Stimulated activated naive CD8-positive, alpha-beta T cell treated with anti-CD3 and anti-CD28 coated beads, Interleukin-15, amount 100 ng/mL, for 72 hours (primary cell): Measurements from ENCODE around the gene KCNJ5.

Experiments used
- ATAC-seq: fragments of 150-1000 bp; cut with Tn5 transposase; 2 replicates; pipeline ENCODE4 v1.10.0; 2021; ENCODE audit warnings: mild to moderate bottlenecking, moderate library complexity
- DNase-seq, 2 donors: peaks; one replicate each; pipeline ENCODE4 v3.0.0; 2021 to 2022
- H3K27ac Mint-ChIP-seq, 2 donors: one replicate each; pipeline ENCODE4 v1.8.0; 2022; ENCODE audit warnings: mild to moderate bottlenecking in 2 of 2, mixed read lengths in 2 of 2, moderate library complexity in 2 of 2
- H3K27me3 Mint-ChIP-seq: one replicate; pipeline ENCODE4 v1.8.0; 2022; ENCODE audit warnings: mixed read lengths
- H3K4me1 Mint-ChIP-seq: one replicate; pipeline ENCODE4 v1.8.0; 2022; ENCODE audit warnings: mild to moderate bottlenecking, mixed read lengths
- H3K4me3 Mint-ChIP-seq, 2 donors: one replicate each; pipeline ENCODE4 v1.8.0; 2022; ENCODE audit warnings: mild to moderate bottlenecking in 2 of 2, mixed read lengths in 2 of 2, moderate library complexity in 1 of 2
- H3K9me3 Mint-ChIP-seq, 2 donors: one replicate each; pipeline ENCODE4 v1.8.0; 2022; ENCODE audit warnings: mixed read lengths in 2 of 2

KCNJ5 gene

GRCh38 chr11:128890543-128891368 lies at the start of gene KCNJ5:
TSS of gene KCNJ5 (plus strand) at chr11:128891356. CDS start at chr11:128911274, 19,918 bp downstream.
- ATAC-seq (peak; percentile 48), DNase-seq (no peak)
- Mint-ChIP-seq H3K27me3 (peaks cover 79% of the 10 kb centered on the region), H3K9me3 (no peaks in the 10 kb centered on the region), H3K4me3 (peak within 1 kb of the TSS; percentile 77 to 79), H3K27ac (no peak within 1 kb of the TSS), H3K4me1 (peaks cover 29% of the 10 kb centered on the region)

- no peaks in the 10 kb centered on the region for H3K27me3 Mint-ChIP-seq
- no peak for DNase-seq
- peaks cover 0 to 8% of the 10 kb centered on the region in 2 donors for H3K9me3 Mint-ChIP-seq
- no peak for ATAC-seq
- H3K27ac Mint-ChIP-seq, result no peak overlapping the region
- peaks cover 30% of the 10 kb centered on the region for H3K4me1 Mint-ChIP-seq
- no peak overlapping the region for H3K4me3 Mint-ChIP-seq
Observed at GRCh38 chr11:128841461-128842072, 49.6 kb upstream of the KCNJ5 start.

- ATAC-seq, result no peak
- Mint-ChIP-seq H3K27ac (no peak overlapping the region), H3K4me1 (peaks cover 19% of the 10 kb centered on the region), H3K4me3 (no peak overlapping the region), H3K27me3 (no peaks in the 10 kb centered on the region), H3K9me3 (peaks cover 0 to 8% of the 10 kb centered on the region in 2 donors)
- DNase-seq, result no peak
Observed at GRCh38 chr11:128843198-128843785, 47.9 kb upstream of the KCNJ5 start.

- no peak overlapping the region for H3K4me3 Mint-ChIP-seq
- DNase-seq, result no peak
- no peaks in the 10 kb centered on the region for H3K27me3 Mint-ChIP-seq
- H3K4me1 Mint-ChIP-seq, result peaks cover 9% of the 10 kb centered on the region
- peak overlapping the region in 1 of 2 donors; percentile 14 for H3K27ac Mint-ChIP-seq
- peak; percentile 53 for ATAC-seq
- no peaks in the 10 kb centered on the region for H3K9me3 Mint-ChIP-seq
Observed at GRCh38 chr11:128845334-128845780, 45.8 kb upstream of the KCNJ5 start.

- no peak overlapping the region for H3K27ac Mint-ChIP-seq
- no peak for ATAC-seq
- DNase-seq, result no peak
- no peak overlapping the region for H3K4me3 Mint-ChIP-seq
- peaks cover 9% of the 10 kb centered on the region for H3K4me1 Mint-ChIP-seq
- H3K27me3 Mint-ChIP-seq, result no peaks in the 10 kb centered on the region
- no peaks in the 10 kb centered on the region for H3K9me3 Mint-ChIP-seq
Observed at GRCh38 chr11:128846985-128847384, 44.2 kb upstream of the KCNJ5 start.

- no peaks in the 10 kb centered on the region for H3K27me3 Mint-ChIP-seq
- H3K4me3 Mint-ChIP-seq, result no peak overlapping the region
- peak overlapping the region in 1 of 2 donors; percentile 21 for H3K27ac Mint-ChIP-seq
Observed at GRCh38 chr11:128848815-128849455, 42.2 kb upstream of the KCNJ5 start.

GRCh38 chr11:128852327-128853023 lies 38.7 kb upstream of the KCNJ5 start:
- no peaks in the 10 kb centered on the region for H3K4me1 Mint-ChIP-seq
- no peaks in the 10 kb centered on the region for H3K9me3 Mint-ChIP-seq
- H3K27me3 Mint-ChIP-seq, result no peaks in the 10 kb centered on the region
- no peak overlapping the region for H3K4me3 Mint-ChIP-seq
- no peak overlapping the region for H3K27ac Mint-ChIP-seq
- ATAC-seq, result no peak
- DNase-seq, result no peak

More at GRCh38 chr11:128848815-128849455, 42.2 kb upstream of the KCNJ5 start:
- ATAC-seq (peak; percentile 84), DNase-seq (peak; percentile 63 to 71)
- Mint-ChIP-seq H3K9me3 (no peaks in the 10 kb centered on the region), H3K4me1 (peaks cover 9% of the 10 kb centered on the region)

GRCh38 chr11:128853559-128853958 lies 37.6 kb upstream of the KCNJ5 start:
- Mint-ChIP-seq H3K4me1 (no peaks in the 10 kb centered on the region), H3K9me3 (no peaks in the 10 kb centered on the region)

GRCh38 chr11:128854841-128855240 lies 36.3 kb upstream of the KCNJ5 start:
- no peak overlapping the region for H3K4me3 Mint-ChIP-seq
- H3K9me3 Mint-ChIP-seq, result no peaks in the 10 kb centered on the region
- no peak overlapping the region for H3K27ac Mint-ChIP-seq
- no peaks in the 10 kb centered on the region for H3K27me3 Mint-ChIP-seq
- no peak for ATAC-seq
- peaks cover 4% of the 10 kb centered on the region for H3K4me1 Mint-ChIP-seq
- no peak for DNase-seq

More at GRCh38 chr11:128853559-128853958, 37.6 kb upstream of the KCNJ5 start:
- no peaks in the 10 kb centered on the region for H3K27me3 Mint-ChIP-seq
- no peak overlapping the region for H3K4me3 Mint-ChIP-seq
- H3K27ac Mint-ChIP-seq, result no peak overlapping the region
- ATAC-seq (no peak), DNase-seq (no peak)

GRCh38 chr11:128856241-128856640 lies 34.9 kb upstream of the KCNJ5 start:
- Mint-ChIP-seq H3K9me3 (no peaks in the 10 kb centered on the region), H3K27ac (no peak overlapping the region), H3K27me3 (no peaks in the 10 kb centered on the region), H3K4me1 (peaks cover 10% of the 10 kb centered on the region), H3K4me3 (no peak overlapping the region)
- no peak for DNase-seq
- ATAC-seq, result no peak

- Mint-ChIP-seq H3K4me3 (no peak overlapping the region), H3K27ac (no peak overlapping the region), H3K4me1 (peaks cover 10% of the 10 kb centered on the region), H3K9me3 (no peaks in the 10 kb centered on the region), H3K27me3 (no peaks in the 10 kb centered on the region)
- no peak for DNase-seq
- no peak for ATAC-seq
Observed at GRCh38 chr11:128857341-128857740, 33.8 kb upstream of the KCNJ5 start.

GRCh38 chr11:128859563-128860441 lies 31.4 kb upstream of the KCNJ5 start:
- H3K4me3 Mint-ChIP-seq, result peak overlapping the region in 1 of 2 donors; percentile 21
- no peaks in the 10 kb centered on the region for H3K9me3 Mint-ChIP-seq
- DNase-seq, result peak; percentile 81 to 82
- no peak overlapping the region for H3K27ac Mint-ChIP-seq
- peaks cover 10% of the 10 kb centered on the region for H3K4me1 Mint-ChIP-seq
- peak; percentile 81 for ATAC-seq
- no peaks in the 10 kb centered on the region for H3K27me3 Mint-ChIP-seq

GRCh38 chr11:128860571-128861361 lies 30.4 kb upstream of the KCNJ5 start:
- Mint-ChIP-seq H3K27me3 (no peaks in the 10 kb centered on the region), H3K27ac (no peak overlapping the region), H3K4me3 (no peak overlapping the region), H3K9me3 (no peaks in the 10 kb centered on the region), H3K4me1 (peaks cover 10% of the 10 kb centered on the region)
- no peak for DNase-seq
- no peak for ATAC-seq

GRCh38 chr11:128862406-128862805 lies 28.8 kb upstream of the KCNJ5 start:
- H3K9me3 Mint-ChIP-seq, result no peaks in the 10 kb centered on the region
- H3K27ac Mint-ChIP-seq, result no peak overlapping the region

More at GRCh38 chr11:128862406-128862805, 28.8 kb upstream of the KCNJ5 start:
- ATAC-seq (no peak), DNase-seq (no peak)
- Mint-ChIP-seq H3K4me3 (no peak overlapping the region), H3K4me1 (peaks cover 10% of the 10 kb centered on the region), H3K27me3 (no peaks in the 10 kb centered on the region)
